GM20000 (cell line): ENCODE results near the gene P2RX1.

Experiments used
- DNase-seq: peaks from one replicate; pipeline ENCODE4 v3.0.0; 2012; ENCODE audit warnings: low spot score
- CTCF ChIP-seq: IDR thresholded peaks from 2 replicates; pipeline ENCODE4 v1.5.1; 2012; ENCODE audit warnings: mild to moderate bottlenecking, control low read depth; ENCODE audit errors: extremely low read depth, missing control alignments

Gene P2RX1

GRCh38 chr17:3956327-3956957 lies 40.2 kb upstream of the P2RX1 start:
- TF ChIP-seq CTCF, result no peak
- DNase-seq, result no peak

GRCh38 chr17:3955673-3955988 lies 39.4 kb upstream of the P2RX1 start:
- TF ChIP-seq CTCF, result no peak

GRCh38 chr17:3954976-3955672 lies 38.9 kb upstream of the P2RX1 start:
- DNase-seq, result no peak
- TF ChIP-seq CTCF, result no peak

More at GRCh38 chr17:3955673-3955988, 39.4 kb upstream of the P2RX1 start:
- DNase-seq, result no peak

GRCh38 chr17:3954086-3954485 lies 37.8 kb upstream of the P2RX1 start:
- no peak for TF ChIP-seq CTCF

GRCh38 chr17:3953542-3953941 lies 37.3 kb upstream of the P2RX1 start:
- DNase-seq, result no peak
- TF ChIP-seq CTCF, result no peak

More at GRCh38 chr17:3954086-3954485, 37.8 kb upstream of the P2RX1 start:
- DNase-seq, result no peak

GRCh38 chr17:3952186-3952585 lies 35.9 kb upstream of the P2RX1 start:
- no peak for DNase-seq
- TF ChIP-seq CTCF, result no peak

- no peak for TF ChIP-seq CTCF
- DNase-seq, result no peak
Observed at GRCh38 chr17:3951420-3951819, 35.2 kb upstream of the P2RX1 start.
